ENCODE measurements around the gene ADAM30. TPM values are rescaled to one million over a fixed set of nuclear protein-coding genes. Genes with fewer than 3 reads are reported as not detected.

The ADAM30 gene
- total and polyA plus RNA-seq, 2 donors (not counting 1 experiment from before 2014, with no cell fraction given), result not detected

DNA sequence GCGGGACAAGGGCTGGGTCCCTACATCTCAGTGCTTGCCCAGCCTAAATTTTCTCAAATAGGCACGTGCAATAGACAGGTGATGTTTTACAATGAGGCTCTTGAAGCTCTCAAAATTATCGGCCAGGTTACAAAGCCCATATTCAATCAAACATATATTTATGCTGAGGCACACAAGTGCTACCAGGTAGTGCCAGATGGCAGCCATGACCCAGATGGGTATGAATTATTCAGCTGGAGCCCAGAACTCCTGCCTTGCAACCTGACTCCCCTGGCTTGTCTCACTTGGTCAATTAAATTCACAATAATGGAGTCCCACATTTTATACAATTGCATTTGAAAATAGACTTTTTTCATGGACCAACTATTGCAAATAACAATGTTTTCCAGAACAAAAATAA is 12.3 kb upstream of the ADAM30 start:
- H3K9me3 ChIP-seq (ENCODE audit: control insufficient read depth, insufficient read depth, low read depth, low read length), result no peaks in the 10 kb centered on the region
- no peak overlapping the region for H3K9ac ChIP-seq (ENCODE audit: insufficient read depth, low read length)
- no peak overlapping the region for H3K27ac ChIP-seq (ENCODE audit: insufficient read depth, low read length)
- no peak overlapping the region for H2AFZ ChIP-seq (ENCODE audit: low read length)
- H3K36me3 ChIP-seq (ENCODE audit: control insufficient read depth, insufficient read depth, low read length), result no peaks in the 10 kb centered on the region
- TF ChIP-seq EZH2 (IDR thresholded peaks at IDR 0.05; ENCODE audit: low read length, missing control alignments), result no peak
- TF ChIP-seq, protein P1, sequence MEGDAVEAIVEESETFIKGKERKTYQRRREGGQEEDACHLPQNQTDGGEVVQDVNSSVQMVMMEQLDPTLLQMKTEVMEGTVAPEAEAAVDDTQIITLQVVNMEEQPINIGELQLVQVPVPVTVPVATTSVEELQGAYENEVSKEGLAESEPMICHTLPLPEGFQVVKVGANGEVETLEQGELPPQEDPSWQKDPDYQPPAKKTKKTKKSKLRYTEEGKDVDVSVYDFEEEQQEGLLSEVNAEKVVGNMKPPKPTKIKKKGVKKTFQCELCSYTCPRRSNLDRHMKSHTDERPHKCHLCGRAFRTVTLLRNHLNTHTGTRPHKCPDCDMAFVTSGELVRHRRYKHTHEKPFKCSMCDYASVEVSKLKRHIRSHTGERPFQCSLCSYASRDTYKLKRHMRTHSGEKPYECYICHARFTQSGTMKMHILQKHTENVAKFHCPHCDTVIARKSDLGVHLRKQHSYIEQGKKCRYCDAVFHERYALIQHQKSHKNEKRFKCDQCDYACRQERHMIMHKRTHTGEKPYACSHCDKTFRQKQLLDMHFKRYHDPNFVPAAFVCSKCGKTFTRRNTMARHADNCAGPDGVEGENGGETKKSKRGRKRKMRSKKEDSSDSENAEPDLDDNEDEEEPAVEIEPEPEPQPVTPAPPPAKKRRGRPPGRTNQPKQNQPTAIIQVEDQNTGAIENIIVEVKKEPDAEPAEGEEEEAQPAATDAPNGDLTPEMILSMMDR (conservative IDR thresholded peaks at IDR 0.05 in 1 of 2, IDR thresholded peaks at IDR 0.05 in 1 of 2; ENCODE audit: low read depth in 1 of 2, low read length in 2 of 2), result no peak
- H3K79me2 ChIP-seq (ENCODE audit: control insufficient read depth, insufficient read depth, low read length), result no peaks in the 10 kb centered on the region
- H3K4me2 ChIP-seq (ENCODE audit: extremely low read depth, insufficient read depth, low read length), result no peak overlapping the region
- DNase-seq (ENCODE audit: low read depth in 2 of 2), result no peak
- H4K20me1 ChIP-seq (ENCODE audit: control insufficient read depth, extremely low read depth, insufficient read depth, low read length), result no peaks in the 10 kb centered on the region
- H3K4me1 ChIP-seq (ENCODE audit: control insufficient read depth, extremely low read depth, insufficient read depth, low read length), result no peaks in the 10 kb centered on the region
- H3K27me3 ChIP-seq (ENCODE audit: control insufficient read depth, insufficient read depth, low read length), result no peaks in the 10 kb centered on the region
- no peak overlapping the region for H3K4me3 ChIP-seq (replicated peaks in 1 of 4; ENCODE audit: control extremely low read depth in 1 of 4, insufficient read depth in 1 of 4, low read depth in 3 of 4, low read length in 4 of 4)

DNA sequence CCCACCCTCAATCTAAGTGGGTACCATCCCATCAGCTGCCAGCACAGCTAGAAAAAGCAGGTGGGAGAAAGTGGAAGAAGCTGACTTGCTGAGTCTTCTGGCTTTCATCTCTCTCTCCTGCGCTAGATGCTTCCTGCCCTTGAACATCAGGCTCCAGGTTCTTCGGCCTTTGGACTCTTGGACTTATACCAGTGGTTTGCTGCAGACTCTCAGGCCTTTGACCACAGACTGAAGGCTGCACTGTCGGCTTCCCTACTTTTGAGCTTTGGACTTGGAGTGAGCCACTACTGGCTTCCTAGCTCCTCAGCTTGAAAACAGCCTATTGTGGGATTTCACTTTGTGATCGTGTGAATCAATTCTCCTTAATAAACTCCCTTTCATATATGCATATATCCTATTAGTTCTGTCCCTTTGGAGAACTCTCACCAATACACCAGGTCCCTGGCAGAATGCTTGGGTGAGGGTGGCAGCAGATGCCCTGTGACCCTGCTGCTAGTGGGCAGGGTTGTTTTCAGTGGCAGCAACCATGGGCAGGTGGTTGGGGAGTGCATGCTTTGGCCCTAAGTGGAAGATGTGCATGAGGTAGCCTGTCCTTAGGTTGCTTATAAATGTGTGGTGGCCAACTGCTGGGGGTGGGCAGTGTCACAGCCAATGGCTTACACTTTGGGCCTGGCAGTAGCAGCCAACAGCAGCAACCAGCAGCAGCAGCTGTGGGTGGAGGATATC is 10.8 kb upstream of the ADAM30 start:
- TF ChIP-seq, protein P1 (conservative IDR thresholded peaks at IDR 0.05 in 1 of 2, IDR thresholded peaks at IDR 0.05 in 1 of 2; ENCODE audit: low read depth in 1 of 2, low read length in 2 of 2), result no peak
- H3K79me2 ChIP-seq (ENCODE audit: control insufficient read depth, insufficient read depth, low read length), result no peaks in the 10 kb centered on the region
- H3K27me3 ChIP-seq (ENCODE audit: control insufficient read depth, insufficient read depth, low read length), result no peaks in the 10 kb centered on the region
- H3K9me3 ChIP-seq (ENCODE audit: control insufficient read depth, insufficient read depth, low read depth, low read length), result no peaks in the 10 kb centered on the region
- no peaks in the 10 kb centered on the region for H4K20me1 ChIP-seq (ENCODE audit: control insufficient read depth, extremely low read depth, insufficient read depth, low read length)
- no peak overlapping the region for H2AFZ ChIP-seq (ENCODE audit: low read length)
- no peak overlapping the region for H3K27ac ChIP-seq (ENCODE audit: insufficient read depth, low read length)
- no peaks in the 10 kb centered on the region for H3K4me1 ChIP-seq (ENCODE audit: control insufficient read depth, extremely low read depth, insufficient read depth, low read length)
- H3K9ac ChIP-seq (ENCODE audit: insufficient read depth, low read length), result no peak overlapping the region
- H3K4me2 ChIP-seq (ENCODE audit: extremely low read depth, insufficient read depth, low read length), result no peak overlapping the region
- no peaks in the 10 kb centered on the region for H3K36me3 ChIP-seq (ENCODE audit: control insufficient read depth, insufficient read depth, low read length)
- no peak overlapping the region for H3K4me3 ChIP-seq (replicated peaks in 1 of 4; ENCODE audit: control extremely low read depth in 1 of 4, insufficient read depth in 1 of 4, low read depth in 3 of 4, low read length in 4 of 4)
- DNase-seq (ENCODE audit: low read depth in 2 of 2), result no peak

DNA sequence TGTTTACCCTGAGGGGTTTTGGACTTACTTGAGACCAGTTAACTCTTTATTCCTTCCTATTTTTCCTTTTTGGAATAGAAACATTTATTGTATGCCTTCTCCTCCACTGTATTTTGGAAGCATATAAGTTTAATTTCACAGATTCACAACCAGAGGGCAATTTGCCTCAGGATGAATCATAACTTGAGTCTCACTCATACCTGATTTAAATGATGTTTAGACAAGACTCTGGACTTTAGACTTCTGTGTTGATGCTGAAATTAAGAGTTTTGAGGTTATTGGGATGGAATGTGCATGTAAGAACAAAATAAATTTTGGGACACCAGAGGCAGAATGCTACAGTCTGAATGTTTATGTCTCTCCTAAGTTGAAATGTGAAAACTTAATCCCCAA is 7.1 kb upstream of the ADAM30 start:
- Histone ChIP-seq H3K27me3 (ENCODE audit: control insufficient read depth, insufficient read depth, low read length) (no peaks in the 10 kb centered on the region), H3K27ac (ENCODE audit: insufficient read depth, low read length) (no peak overlapping the region), H3K36me3 (ENCODE audit: control insufficient read depth, insufficient read depth, low read length) (no peaks in the 10 kb centered on the region), H4K20me1 (ENCODE audit: control insufficient read depth, extremely low read depth, insufficient read depth, low read length) (no peaks in the 10 kb centered on the region), H3K9me3 (ENCODE audit: control insufficient read depth, insufficient read depth, low read depth, low read length) (no peaks in the 10 kb centered on the region), H3K4me3 (replicated peaks in 1 of 4; ENCODE audit: control extremely low read depth in 1 of 4, insufficient read depth in 1 of 4, low read depth in 3 of 4, low read length in 4 of 4) (no peak overlapping the region), H3K79me2 (ENCODE audit: control insufficient read depth, insufficient read depth, low read length) (no peaks in the 10 kb centered on the region), H3K9ac (ENCODE audit: insufficient read depth, low read length) (no peak overlapping the region), H2AFZ (ENCODE audit: low read length) (no peak overlapping the region), H3K4me2 (ENCODE audit: extremely low read depth, insufficient read depth, low read length) (no peak overlapping the region), H3K4me1 (ENCODE audit: control insufficient read depth, extremely low read depth, insufficient read depth, low read length) (no peaks in the 10 kb centered on the region)
- no peak for DNase-seq (ENCODE audit: low read depth in 2 of 2)
- TF ChIP-seq EZH2 (IDR thresholded peaks at IDR 0.05; ENCODE audit: low read length, missing control alignments), result no peak
- TF ChIP-seq, protein P1 (conservative IDR thresholded peaks at IDR 0.05 in 1 of 2, IDR thresholded peaks at IDR 0.05 in 1 of 2; ENCODE audit: low read depth in 1 of 2, low read length in 2 of 2), result no peak
